Superior temporal gyrus (tissue), 1 donor: ENCODE data around the gene IRX6.

Source experiments
- DNase-seq: peaks from one replicate; pipeline ENCODE4 v3.0.0-alpha.2; 2016; ENCODE audit errors: extremely low spot score

Gene IRX6

DNA sequence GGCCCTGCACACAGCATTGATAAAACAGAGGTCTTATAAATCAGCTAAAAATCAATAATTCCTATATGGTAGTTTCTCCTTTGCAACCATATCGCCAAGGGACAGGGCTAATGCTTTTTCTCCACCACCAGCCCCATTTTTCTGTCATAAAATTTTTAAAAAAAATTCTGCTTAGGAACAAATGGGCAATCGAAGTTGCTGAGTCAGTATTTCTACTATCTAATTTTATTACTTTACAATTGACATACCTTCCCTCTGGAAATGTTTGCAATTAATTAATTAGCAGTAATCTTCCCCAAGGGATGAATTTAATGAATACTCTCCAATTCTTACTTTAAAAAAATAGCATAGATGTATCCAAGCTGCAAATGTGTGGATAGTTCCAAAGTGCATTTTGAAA is 1.7 kb upstream of the IRX6 start:
- no peak for DNase-seq

DNA sequence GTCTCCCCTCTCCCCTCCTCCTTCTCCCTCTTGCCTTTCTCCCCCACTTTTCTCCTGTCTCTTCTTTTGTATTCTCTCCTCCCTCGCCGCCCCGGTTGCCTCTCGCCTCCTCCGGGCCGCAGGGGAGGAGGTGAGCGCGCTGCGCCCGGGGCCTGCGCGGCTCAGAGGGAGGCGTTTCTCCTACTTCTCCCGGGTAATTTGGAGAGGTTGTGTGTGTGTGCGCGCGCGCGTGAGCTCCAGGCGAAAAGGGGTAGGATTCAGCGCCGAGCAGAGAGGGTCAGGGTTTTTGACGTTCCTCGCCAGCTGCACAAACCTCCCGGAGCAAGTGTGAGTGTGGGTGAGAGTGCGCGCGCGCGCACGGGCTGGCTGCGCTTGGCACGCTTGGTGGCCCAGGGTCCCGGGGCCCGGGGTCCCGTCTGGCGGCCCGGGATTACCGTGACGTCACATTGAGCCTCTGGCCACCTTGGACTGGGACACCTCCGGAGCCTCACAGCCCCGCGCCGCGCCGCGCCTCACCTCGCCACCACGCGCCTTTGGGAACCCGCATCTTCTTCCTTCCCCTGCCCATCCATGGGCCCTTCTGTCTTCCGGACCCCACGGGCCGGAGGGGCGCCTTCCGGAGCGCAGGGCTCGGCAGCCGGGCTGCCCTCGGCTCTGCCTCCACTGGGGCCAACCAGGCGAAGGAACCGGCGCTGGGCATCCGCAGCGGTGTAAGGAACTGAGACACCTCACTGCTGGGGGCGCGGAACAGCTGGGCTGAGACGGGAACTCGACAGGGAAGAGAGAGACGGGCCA is 479 bp downstream of the IRX6 start:
- DNase-seq, result no peak

DNA sequence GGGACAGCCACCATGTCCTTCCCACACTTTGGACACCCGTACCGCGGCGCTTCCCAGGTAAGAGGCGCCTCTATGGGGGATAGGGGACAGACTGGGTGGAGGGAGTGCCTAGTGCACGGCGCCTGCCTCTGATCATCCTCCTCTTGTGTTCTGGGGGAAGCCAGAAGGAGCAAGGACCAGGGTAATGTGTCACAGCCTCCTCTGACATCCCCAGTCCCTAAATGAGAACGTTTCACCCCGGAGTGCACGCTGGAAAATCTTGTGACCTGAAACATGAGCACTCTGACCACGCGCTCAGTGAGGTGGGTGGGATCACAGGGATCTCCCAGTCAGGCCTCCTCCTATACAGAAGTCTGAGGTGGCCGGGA is 1.1 kb downstream of the IRX6 start:
- no peak for DNase-seq

DNA sequence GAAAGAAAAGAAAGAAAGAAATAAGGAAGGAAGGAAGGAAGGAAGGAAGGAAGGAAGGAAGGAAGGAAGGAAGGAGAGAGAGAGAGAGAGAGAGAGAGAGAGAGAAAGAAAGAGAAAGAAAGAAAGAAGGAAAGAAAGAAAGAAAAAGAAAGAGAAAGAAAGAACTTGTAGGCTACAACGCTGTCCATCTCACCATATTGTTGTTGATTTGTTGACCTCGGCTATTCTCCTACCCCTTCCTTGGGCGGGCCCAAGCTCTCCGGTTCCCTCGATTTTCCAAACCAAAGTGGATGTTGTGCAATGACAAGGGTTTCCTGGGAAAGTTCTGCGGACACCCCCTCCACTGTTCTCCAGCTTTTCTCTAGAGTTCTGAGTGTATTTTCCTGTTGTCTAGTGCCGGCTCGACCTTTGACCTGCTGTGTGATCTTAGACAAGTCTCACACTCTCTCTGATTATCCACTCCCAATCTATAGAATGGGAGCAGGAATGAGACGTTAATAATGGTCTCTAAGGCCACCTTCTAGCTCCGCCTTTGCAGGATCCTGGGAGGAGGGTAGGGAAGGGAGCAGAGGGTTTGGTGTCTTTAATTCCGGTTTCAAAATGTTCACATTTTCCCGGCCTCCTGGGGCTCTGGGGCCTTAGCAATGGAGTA is 1.6 kb downstream of the IRX6 start:
- DNase-seq, result no peak

DNA sequence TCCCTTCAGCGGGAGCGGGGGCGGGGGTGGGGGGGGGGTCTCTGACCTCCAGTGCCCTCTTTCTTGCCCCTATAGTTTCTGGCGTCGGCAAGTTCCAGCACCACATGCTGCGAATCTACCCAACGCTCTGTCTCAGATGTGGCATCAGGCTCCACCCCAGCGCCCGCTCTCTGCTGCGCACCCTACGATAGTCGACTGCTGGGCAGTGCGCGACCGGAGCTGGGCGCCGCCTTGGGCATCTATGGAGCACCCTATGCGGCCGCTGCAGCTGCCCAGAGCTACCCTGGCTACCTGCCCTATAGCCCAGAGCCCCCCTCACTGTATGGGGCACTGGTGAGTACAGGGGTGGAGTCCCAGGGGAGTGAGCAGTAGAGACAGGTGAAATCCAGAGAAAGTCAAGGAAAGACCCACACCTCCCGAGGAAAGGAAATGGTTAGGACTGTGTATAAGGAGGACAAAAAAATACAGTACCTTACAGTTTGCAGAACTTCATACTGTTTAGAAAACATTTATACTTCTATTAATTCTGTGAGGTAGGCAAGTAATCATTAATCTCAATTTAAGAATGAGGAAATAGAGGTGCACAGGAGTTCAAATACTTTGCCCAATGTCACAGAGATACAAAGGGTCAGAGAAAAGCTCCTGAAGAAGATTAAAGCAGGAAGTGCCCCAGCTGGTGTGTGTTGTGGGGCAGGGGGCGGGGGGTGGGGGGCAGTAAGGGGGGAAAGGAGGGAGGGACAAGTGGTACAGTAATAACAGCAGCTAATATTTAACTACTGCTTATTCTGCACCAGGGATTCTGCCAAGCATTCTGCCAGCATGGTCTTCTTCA is 2.5 kb downstream of the IRX6 start:
- DNase-seq, result no peak

DNA sequence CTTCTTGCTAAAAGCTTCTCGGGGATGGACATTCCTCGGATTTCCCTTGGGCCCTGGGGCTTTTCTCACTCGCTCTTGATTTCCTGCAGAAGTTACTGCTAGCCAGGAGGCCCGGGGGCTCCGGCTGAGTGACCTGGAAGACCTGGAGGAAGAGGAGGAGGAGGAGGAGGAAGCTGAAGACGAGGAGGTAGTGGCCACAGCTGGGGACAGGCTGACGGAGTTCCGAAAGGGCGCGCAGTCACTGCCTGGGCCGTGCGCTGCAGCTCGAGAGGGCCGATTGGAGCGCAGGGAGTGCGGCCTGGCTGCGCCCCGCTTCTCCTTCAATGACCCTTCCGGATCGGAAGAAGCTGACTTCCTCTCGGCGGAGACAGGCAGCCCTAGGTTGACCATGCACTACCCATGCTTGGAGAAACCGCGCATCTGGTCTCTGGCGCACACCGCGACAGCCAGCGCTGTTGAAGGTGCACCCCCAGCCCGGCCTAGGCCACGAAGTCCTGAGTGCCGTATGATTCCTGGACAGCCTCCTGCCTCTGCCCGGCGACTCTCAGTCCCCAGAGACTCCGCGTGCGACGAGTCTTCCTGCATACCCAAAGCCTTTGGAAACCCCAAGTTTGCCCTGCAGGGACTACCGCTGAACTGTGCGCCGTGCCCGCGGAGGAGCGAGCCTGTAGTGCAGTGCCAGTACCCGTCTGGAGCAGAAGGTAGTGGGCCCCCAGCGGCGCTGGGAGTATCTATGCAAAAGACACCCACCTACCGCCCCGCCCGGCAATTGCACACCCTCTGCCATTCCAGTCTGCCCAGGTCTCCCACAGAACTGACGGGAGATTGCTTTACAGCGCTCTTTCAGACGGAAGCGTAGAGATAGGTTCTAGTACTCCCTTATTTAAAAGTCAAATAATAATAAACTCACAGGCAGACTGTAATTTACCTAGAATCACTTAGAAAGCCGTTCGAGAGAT is 4.9 kb downstream of the IRX6 start:
- no peak for DNase-seq

DNA sequence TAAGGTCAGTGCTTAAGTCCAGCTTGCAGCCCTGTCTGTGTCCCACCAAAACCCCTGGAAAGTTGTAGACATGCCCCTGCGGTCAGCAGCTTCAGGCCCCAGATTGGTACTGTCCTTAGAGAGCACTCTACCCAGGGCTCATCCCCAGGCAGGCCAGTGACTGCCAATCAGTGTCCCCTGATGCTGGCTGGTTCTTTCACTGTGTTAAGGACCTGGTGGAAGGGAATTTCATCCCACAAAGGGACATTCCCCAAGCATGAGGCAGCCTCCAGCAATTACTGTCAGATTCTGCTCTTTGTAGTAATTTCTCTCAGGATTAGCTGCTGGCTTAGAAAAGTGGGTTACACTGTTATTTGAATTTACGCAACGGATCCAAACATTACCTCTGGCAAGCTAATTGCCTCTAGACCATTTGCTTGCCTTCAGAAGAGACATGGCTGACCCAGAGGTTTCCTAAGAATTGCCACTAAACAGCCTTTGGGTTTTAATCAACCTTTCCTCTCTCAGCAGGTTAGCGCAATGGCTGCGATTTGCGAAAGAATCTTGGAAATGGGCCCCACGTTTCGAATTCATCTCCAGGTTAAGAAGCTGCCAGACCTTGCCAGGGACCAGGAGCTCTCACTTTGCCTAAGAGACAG is 5.9 kb downstream of the IRX6 start:
- no peak for DNase-seq

DNA sequence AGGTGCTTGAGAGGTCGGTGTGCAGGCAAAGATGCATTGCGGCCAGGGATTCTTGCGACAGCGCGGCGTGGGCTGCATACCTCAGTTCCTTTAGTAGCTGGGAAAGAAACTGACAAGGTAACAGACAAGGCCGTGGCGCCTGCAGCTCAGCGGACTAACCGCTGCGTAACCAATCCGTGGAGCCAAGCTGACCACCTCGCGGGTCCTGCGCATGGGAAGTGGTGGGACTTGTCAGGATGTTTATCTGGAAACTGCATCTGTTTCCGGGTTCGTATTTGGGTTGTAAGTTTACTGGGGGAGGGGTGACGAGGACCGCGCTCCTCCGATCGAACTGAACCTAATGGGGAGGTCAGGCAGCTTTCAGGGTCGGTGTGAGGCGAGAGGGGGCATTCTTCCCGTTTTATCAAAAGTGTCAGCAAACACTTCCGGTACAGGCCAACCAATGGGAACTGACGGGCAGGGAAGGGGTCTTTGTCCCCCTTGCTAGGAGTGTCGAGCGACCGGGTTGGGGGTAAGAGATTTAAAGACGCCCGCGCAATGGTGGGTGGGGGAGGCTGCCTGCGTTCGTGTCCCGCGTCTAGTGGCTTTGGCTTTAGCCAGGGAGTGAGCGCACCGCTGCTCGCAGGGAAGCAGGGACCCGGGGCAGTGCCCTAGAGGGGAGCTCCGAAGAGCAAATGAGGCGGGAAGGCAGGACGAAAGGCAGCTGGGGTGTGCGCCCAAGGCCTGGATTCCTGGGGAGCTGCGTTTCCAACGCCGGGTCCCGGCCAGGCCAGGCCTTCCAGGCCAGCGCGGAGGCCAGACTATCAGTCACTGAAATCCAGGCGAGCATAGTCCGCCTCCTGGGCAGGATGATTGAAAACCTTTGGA is 7.0 kb downstream of the IRX6 start:
- DNase-seq, result no peak

DNA sequence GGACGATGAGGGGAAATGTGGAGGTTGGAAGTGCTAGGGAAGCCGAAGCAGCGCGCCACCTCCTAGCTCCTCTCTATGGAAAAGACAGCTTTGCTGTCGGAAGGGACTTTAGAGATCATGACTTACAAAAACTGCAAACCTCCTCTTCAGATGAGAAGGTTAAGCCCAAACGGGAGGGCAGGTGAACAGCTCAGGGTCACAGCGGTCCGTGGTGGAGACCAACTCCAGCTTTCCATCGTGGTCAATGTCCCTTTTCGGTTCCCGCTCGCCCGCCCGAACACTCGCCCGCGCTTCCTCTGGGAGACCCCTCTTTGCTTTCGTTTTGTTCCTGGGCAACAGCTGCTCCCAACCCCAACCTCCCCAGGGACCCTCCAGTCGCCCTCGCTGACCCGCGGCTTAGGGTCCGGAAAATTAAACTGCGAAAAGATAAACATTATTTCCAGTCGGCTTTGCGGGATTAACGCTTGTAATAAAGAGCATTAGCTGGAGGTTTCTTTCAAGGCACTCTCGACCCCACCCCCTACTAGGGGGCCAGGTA is 7.7 kb downstream of the IRX6 start:
- no peak for DNase-seq

DNA sequence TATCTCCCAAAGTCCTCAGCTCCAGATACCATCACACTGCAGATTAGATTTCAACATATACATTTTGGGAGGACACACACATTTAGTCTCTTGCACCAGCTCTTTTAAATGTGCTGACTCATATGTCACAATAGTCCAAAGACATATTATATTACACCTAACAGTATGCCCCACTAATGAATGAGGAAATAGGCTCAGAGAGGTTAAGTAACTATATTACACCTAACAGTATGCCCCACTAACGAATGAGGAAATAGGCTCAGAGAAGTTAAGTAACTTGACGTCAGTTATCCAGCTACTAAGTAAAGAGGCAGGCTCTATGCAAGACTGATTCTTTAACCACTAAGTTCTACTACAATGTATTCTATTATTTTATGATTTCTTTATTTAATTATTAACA is 9.7 kb downstream of the IRX6 start:
- DNase-seq, result no peak

DNA sequence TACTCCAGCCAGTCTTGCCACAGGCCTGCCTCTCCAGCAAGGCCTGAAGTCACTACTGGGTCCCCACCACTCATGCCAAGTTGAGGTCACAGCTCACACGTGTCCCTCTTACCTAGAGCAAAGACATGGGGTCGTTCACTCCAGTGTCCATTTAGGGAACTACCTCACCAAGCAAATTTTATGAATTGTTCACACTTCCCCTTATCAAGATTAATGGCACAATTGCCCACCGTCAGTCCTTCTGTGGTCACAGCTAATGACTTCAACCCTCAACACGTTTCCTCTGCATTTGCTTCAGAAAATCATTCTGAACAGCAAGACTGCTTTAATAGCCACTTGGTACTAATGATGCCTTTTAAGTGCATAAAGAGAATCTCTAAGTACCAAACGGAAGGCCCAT is 14.6 kb downstream of the IRX6 start:
- DNase-seq, result no peak

DNA sequence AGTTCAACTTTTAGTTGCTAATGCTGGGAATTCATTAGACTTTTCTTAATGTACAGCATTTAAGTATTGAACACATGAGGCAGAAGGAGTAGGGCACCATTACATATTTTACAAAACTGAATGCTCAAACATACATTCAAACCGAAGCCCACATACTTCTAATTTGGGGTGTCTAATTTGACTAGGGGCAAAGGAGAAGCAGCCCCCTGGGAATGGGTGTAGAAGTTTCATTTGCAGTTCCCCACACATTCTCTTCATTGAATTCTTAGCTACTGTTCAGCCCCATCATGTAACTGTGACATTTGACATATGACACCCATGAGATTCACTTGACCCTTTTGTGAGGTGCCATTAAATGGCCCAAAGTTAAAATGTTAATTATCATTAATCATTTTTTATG is 16.4 kb downstream of the IRX6 start:
- DNase-seq, result no peak

DNA sequence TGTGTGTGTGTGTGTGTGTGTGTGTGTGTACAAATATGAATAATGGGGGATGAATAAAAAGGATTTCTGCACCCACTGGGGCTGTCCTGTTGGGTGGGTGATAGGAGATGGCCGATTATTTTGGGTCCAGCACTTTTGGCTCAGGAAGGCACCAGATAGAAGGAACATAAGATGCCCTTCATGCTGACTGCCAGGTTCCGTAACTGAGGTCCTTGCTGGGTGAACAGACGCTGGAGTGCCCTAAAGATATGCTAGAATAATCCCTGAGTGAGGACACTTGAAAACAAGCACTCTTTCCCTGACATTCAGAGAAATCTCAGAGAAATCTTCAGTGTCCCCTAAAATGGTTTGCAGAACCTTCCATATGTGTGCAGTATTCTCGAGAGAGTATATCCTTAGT is 17.7 kb downstream of the IRX6 start:
- no peak for DNase-seq

DNA sequence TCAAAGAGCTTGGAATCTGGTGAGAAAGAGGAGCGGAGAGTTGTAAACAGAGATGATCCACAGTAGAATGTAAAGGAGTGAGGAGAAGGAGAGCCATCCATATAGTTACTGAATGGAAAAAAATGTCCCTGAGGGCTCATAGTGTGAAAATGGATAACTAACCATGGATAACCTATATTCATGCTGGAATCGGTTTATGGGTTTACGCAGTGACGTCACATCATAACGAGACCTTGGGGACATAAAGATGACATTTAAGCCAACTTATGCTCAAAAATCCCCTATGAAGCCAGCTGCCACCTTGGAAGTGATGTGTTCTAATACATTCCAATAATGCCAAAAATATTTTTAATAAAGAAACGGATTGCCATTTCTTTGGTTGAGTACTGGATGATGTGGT is 22.5 kb downstream of the IRX6 start:
- DNase-seq, result no peak

DNA sequence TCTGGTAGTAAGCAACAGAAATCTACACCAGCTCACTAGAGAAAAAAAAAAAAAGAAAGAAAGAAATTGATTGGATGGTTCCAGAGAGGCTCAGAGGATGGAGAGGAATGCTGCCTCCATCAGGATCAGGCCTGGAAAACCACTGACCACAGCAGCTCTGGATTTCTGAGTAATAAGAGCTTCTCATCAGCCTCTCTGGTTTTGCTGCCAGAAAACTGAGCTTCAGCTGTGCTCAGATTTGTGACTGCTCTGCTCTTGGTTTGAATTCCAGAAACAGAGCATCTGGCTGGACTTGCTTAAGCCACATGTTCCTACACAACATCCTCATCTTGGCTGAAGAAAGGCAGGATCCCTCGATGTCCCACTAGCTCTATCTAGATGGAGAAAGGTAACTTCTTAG is 25.9 kb downstream of the IRX6 start:
- DNase-seq, result no peak

DNA sequence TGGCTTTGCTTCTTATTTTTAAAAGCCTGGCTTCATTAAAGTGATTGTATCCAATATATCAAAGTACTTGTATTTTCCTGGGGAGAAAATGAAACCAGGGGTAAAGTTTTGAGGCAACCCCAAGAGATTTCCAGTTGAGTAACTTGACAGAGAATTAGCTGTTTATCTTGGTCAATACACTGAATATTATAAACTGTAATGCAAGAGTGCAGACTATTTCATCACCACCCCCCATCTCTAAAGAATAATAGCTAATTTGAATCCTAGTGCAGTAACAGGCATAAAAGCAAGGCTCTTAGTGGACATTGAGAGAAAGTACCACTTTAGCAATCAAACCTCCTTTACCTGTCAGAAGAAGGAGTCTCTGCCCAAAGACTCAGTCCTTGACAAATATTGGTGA is 27.0 kb downstream of the IRX6 start:
- no peak for DNase-seq

DNA sequence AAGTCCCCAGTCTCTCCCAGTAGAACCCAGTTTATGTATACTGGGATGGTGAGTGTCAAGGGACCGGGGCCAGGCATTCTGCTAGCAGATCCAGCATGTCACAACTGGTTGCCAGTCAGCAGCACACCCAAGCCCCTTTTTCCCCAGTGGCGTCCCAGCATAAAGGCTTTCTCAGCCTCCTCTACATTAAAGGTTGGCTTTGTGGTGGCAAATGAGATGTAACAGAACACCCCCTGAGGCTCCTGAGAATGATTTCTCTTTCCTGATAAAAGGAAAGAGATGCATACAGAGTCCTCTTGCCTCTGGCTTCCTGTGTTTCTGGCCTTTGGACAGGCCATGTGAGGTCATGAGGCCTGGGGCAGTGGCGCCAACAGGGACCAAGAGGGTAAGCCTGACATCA is 27.9 kb downstream of the IRX6 start:
- DNase-seq, result no peak

DNA sequence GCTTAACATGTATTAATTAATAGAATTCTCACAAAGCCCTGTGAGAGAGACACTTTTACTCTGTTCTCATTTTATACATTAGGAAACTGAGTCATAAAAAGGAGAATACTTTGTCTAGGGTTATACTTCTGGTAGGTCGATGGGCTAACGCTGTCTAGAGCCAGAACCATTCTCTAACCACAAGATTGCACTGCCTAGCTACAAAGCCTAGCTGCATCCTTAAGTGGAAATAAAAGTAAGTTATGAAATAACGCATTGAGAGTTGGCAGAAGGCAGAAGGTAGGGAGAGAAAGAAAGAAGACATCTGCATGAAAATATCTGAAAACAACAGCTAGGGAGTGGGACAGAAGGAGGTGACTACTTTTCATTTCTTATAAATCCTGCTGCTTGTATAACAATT is 33.2 kb downstream of the IRX6 start:
- DNase-seq, result no peak

DNA sequence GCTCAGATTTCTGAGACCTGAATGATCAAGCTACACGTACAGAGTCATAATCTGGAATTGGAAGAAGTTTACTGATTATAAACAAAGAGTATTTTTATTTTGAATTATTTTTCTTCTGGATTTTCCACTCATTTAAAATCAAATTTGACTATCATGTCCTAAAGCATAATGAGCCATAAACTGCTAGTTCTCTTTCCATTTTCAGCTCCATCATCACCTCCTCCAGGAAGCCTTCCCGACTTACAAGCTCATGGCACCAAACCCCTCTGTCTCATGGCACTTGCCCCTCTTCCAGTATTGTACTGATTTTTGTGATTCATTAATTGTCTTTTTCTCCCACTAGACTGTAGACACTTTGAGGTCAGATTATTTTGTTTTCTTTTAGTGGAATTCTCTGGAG is 35.9 kb downstream of the IRX6 start:
- DNase-seq, result no peak

DNA sequence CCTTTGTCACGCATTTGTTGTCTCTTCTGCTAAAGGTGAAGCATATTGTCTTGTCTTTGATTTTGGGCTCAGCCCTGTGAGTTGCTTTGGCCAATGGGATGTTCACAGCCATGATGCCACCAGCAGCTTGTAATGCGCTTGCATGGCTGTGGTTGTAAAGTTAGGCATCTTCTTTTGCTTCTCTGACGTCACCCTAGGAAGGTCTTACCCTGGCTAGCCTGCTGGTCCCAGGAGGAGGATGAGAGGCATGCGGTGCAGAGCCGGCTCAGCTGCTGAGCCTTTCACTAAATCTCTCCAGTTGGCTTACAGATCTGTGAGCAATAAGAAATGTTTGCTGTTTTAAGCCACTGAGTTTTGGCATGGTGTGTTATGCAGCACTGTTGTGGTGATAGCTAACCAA is 40.8 kb downstream of the IRX6 start:
- no peak for DNase-seq
